SJSA1 (cell line): ENCODE measurements around the gene MTOR. TPM values are rescaled to one million over a fixed set of nuclear protein-coding genes. Genes with fewer than 3 reads are reported as not detected.
A peak's percentile ranks its signal among the peaks of the same experiment; 100 is the strongest.
"Not testable (repeated sequence)": the region's sequence is repeated elsewhere in the genome, so short reads cannot be mapped to it uniquely, and the experiment has no call there.

ENCODE experiments used
- DNase-seq, 2 experiments: peaks; one replicate each; pipeline ENCODE4 v3.0.0-alpha.2; 2015 to 2020; ENCODE audit warnings: low spot score in 2 of 2, low read depth in 1 of 2
- H3K27ac ChIP-seq: fragments of 250-450 bp; sonication (Bioruptor Pico); 2 replicates; pipeline ENCODE4 v1.5.1; 2020; ENCODE audit warnings: mild to moderate bottlenecking, moderate library complexity
- H3K27me3 ChIP-seq: fragments of 250-450 bp; sonication (Bioruptor Pico); replicated peaks from 2 replicates; pipeline ENCODE4 v1.5.1; 2020; ENCODE audit warnings: mild to moderate bottlenecking, moderate library complexity
- H3K36me3 ChIP-seq: fragments of 250-450 bp; sonication (Bioruptor Pico); 2 replicates; pipeline ENCODE4 v1.5.1; 2020; ENCODE audit warnings: mild to moderate bottlenecking
- H3K4me1 ChIP-seq: fragments of 250-450 bp; sonication (Bioruptor Pico); replicated peaks from 2 replicates; pipeline ENCODE4 v1.6.1; 2021; ENCODE audit warnings: mild to moderate bottlenecking
- H3K4me3 ChIP-seq: fragments of 250-450 bp; sonication (Bioruptor Pico); 2 replicates; pipeline ENCODE4 v1.5.1; 2020; ENCODE audit warnings: mild to moderate bottlenecking
- H3K9me3 ChIP-seq: fragments of 250-450 bp; sonication (Bioruptor Pico); replicated peaks from 2 replicates; pipeline ENCODE4 v1.5.1; 2020; ENCODE audit warnings: mild to moderate bottlenecking
- total RNA-seq: library from RNA; depleted of rRNA; stranded (reverse); fragments of >200 nt; shearing (Covaris generic); gene quantifications from 2 replicates; pipeline ENCODE4 v1.2.3, GENCODE V29; 2014; rRNA removed

MTOR gene
- total RNA-seq = 40.4 and 51.2 TPM in 2 replicates

- Histone ChIP-seq H3K4me1 (peaks cover 12% of the 10 kb centered on the region), H3K36me3 (peaks cover 32% of the 10 kb centered on the region), H3K4me3 (peak within 1 kb of the TSS; percentile 85), H3K27me3 (no peaks in the 10 kb centered on the region), H3K9me3 (no peaks in the 10 kb centered on the region), H3K27ac (peak within 1 kb of the TSS; percentile 41)
- peak; percentile 97 to 99 for DNase-seq
Observed at GRCh38 chr1:11262171-11263049, at the start of gene MTOR. TSS of gene MTOR (minus strand) at chr1:11262551. CDS start at chr1:11259409, 3,142 bp downstream.

GRCh38 chr1:11309385-11309784 lies 47.0 kb upstream of the MTOR start:
- H3K27me3 ChIP-seq = peaks cover 25% of the 10 kb centered on the region
- H3K9me3 ChIP-seq = no peaks in the 10 kb centered on the region
- H3K4me3 ChIP-seq = no peak overlapping the region
- H3K36me3 ChIP-seq = no peaks in the 10 kb centered on the region
- H3K4me1 ChIP-seq = no peaks in the 10 kb centered on the region
- DNase-seq = no peak
- no peak overlapping the region for H3K27ac ChIP-seq

GRCh38 chr1:11308699-11309224 lies 46.4 kb upstream of the MTOR start:
- no peak overlapping the region for H3K27ac ChIP-seq
- DNase-seq = no peak

GRCh38 chr1:11307852-11308251 lies 45.5 kb upstream of the MTOR start:
- H3K27ac ChIP-seq = no peak overlapping the region
- no peaks in the 10 kb centered on the region for H3K9me3 ChIP-seq
- no peaks in the 10 kb centered on the region for H3K4me1 ChIP-seq
- H3K36me3 ChIP-seq = no peaks in the 10 kb centered on the region
- no peak overlapping the region for H3K4me3 ChIP-seq
- H3K27me3 ChIP-seq = peaks cover 25% of the 10 kb centered on the region; the same call in 1 of the 2 replicates
- no peak for DNase-seq

More at GRCh38 chr1:11308699-11309224, 46.4 kb upstream of the MTOR start:
- H3K36me3 ChIP-seq = no peaks in the 10 kb centered on the region
- no peaks in the 10 kb centered on the region for H3K4me1 ChIP-seq
- peaks cover 25% of the 10 kb centered on the region; the same call in 1 of the 2 replicates for H3K27me3 ChIP-seq
- H3K4me3 ChIP-seq = no peak overlapping the region
- no peaks in the 10 kb centered on the region for H3K9me3 ChIP-seq

GRCh38 chr1:11305516-11305915 lies 43.2 kb upstream of the MTOR start:
- H3K27me3 ChIP-seq = peaks cover 22% of the 10 kb centered on the region; the same call in 1 of the 2 replicates
- H3K4me3 ChIP-seq, H3K9me3 ChIP-seq, H3K36me3 ChIP-seq, DNase-seq, H3K27ac ChIP-seq, H3K4me1 ChIP-seq: not testable (repeated sequence)

- no peak for DNase-seq
- H3K27ac ChIP-seq = no peak overlapping the region
- H3K4me1 ChIP-seq = no peaks in the 10 kb centered on the region
- peaks cover 7% of the 10 kb centered on the region; the same call in 1 of the 2 replicates for H3K27me3 ChIP-seq
- H3K36me3 ChIP-seq = no peaks in the 10 kb centered on the region
- no peak overlapping the region for H3K4me3 ChIP-seq
- H3K9me3 ChIP-seq = no peaks in the 10 kb centered on the region
Observed at GRCh38 chr1:11302366-11302765, 40.0 kb upstream of the MTOR start.

GRCh38 chr1:11301601-11302000 lies 39.2 kb upstream of the MTOR start:
- H3K9me3 ChIP-seq = no peaks in the 10 kb centered on the region
- no peak for DNase-seq
- H3K27me3 ChIP-seq = peaks cover 2% of the 10 kb centered on the region; the same call in 1 of the 2 replicates
- no peaks in the 10 kb centered on the region for H3K36me3 ChIP-seq
- no peak overlapping the region for H3K4me3 ChIP-seq
- no peaks in the 10 kb centered on the region for H3K4me1 ChIP-seq
- no peak overlapping the region for H3K27ac ChIP-seq

GRCh38 chr1:11299225-11299574 lies 36.8 kb upstream of the MTOR start:
- Histone ChIP-seq H3K4me3 (no peak overlapping the region), H3K36me3 (no peaks in the 10 kb centered on the region), H3K9me3 (no peaks in the 10 kb centered on the region), H3K27me3 (no peaks in the 10 kb centered on the region; the same call in 1 of the 2 replicates), H3K4me1 (no peaks in the 10 kb centered on the region), H3K27ac (no peak overlapping the region)
- no peak for DNase-seq

- no peaks in the 10 kb centered on the region for H3K4me1 ChIP-seq
- no peak overlapping the region for H3K4me3 ChIP-seq
- no peak for DNase-seq
- H3K36me3 ChIP-seq = no peaks in the 10 kb centered on the region
- no peak overlapping the region for H3K27ac ChIP-seq
- no peaks in the 10 kb centered on the region for H3K9me3 ChIP-seq
- H3K27me3 ChIP-seq = no peaks in the 10 kb centered on the region; the same call in 1 of the 2 replicates
Observed at GRCh38 chr1:11298390-11299224, 36.3 kb upstream of the MTOR start.

GRCh38 chr1:11297774-11298173 lies 35.4 kb upstream of the MTOR start:
- not testable (repeated sequence) for H3K9me3 ChIP-seq, H3K36me3 ChIP-seq, H3K27ac ChIP-seq, DNase-seq, H3K4me3 ChIP-seq, H3K4me1 ChIP-seq, H3K27me3 ChIP-seq

- H3K4me1 ChIP-seq = no peaks in the 10 kb centered on the region
- H3K9me3 ChIP-seq = no peaks in the 10 kb centered on the region
- no peaks in the 10 kb centered on the region for H3K27me3 ChIP-seq
- no peak overlapping the region for H3K27ac ChIP-seq
- H3K36me3 ChIP-seq = no peaks in the 10 kb centered on the region
- H3K4me3 ChIP-seq = no peak overlapping the region
- DNase-seq = no peak
Observed at GRCh38 chr1:11295905-11296304, 33.6 kb upstream of the MTOR start.

GRCh38 chr1:11294951-11295350 lies 32.6 kb upstream of the MTOR start:
- H3K4me1 ChIP-seq = no peaks in the 10 kb centered on the region
- no peaks in the 10 kb centered on the region for H3K27me3 ChIP-seq
- no peaks in the 10 kb centered on the region for H3K36me3 ChIP-seq
- H3K27ac ChIP-seq = no peak overlapping the region
- H3K9me3 ChIP-seq = no peaks in the 10 kb centered on the region
- DNase-seq = no peak
- H3K4me3 ChIP-seq = no peak overlapping the region

- no peaks in the 10 kb centered on the region for H3K27me3 ChIP-seq
- no peak overlapping the region for H3K27ac ChIP-seq
- no peak overlapping the region for H3K4me3 ChIP-seq
- no peaks in the 10 kb centered on the region for H3K4me1 ChIP-seq
- DNase-seq = no peak
- no peaks in the 10 kb centered on the region for H3K9me3 ChIP-seq
- H3K36me3 ChIP-seq = no peaks in the 10 kb centered on the region
Observed at GRCh38 chr1:11293856-11294255, 31.5 kb upstream of the MTOR start.

- Histone ChIP-seq H3K4me1 (no peaks in the 10 kb centered on the region), H3K27ac (no peak overlapping the region), H3K27me3 (no peaks in the 10 kb centered on the region), H3K4me3 (no peak overlapping the region), H3K36me3 (peaks cover 8% of the 10 kb centered on the region), H3K9me3 (no peaks in the 10 kb centered on the region)
- no peak for DNase-seq
Observed at GRCh38 chr1:11291049-11291448, 28.7 kb upstream of the MTOR start.
